HG02759 (cell line): Measurements from ENCODE around the gene TNNT1.
A peak's percentile ranks its signal among the peaks of the same experiment; 100 is the strongest.
"Not testable (repeated sequence)": the region's sequence is repeated elsewhere in the genome, so short reads cannot be mapped to it uniquely, and the experiment has no call there.

Experiments used
- ATAC-seq: cut with Tn5 transposase; IDR thresholded peaks from one replicate; pipeline ENCODE4 v1.9.1; 2021; ENCODE audit warnings: mild to moderate bottlenecking, moderate library complexity; ENCODE audit not compliant: unreplicated experiment

TNNT1 gene

GRCh38 chr19:55171440-55171839, 22.4 kb upstream of the TNNT1 start:
- ATAC-seq = no peak

GRCh38 chr19:55169136-55169535, 20.1 kb upstream of the TNNT1 start:
- no peak for ATAC-seq

- ATAC-seq = peak; percentile 87
Observed at GRCh38 chr19:55166530-55167268, 17.7 kb upstream of the TNNT1 start, which contains the start of gene DNAAF3. TSS of gene DNAAF3 (minus strand) at chr19:55166613. CDS start at chr19:55166413, 200 bp downstream.

- ATAC-seq = no peak
Observed at GRCh38 chr19:55165952-55166529, 17.0 kb upstream of the TNNT1 start.

GRCh38 chr19:55161571-55162322, 12.7 kb upstream of the TNNT1 start:
- no peak for ATAC-seq

- no peak for ATAC-seq
Observed at GRCh38 chr19:55160986-55161365, 12.0 kb upstream of the TNNT1 start.

- peak; percentile 67 for ATAC-seq
Observed at GRCh38 chr19:55160128-55160985, 11.4 kb upstream of the TNNT1 start.

GRCh38 chr19:55158848-55159749, 10.1 kb upstream of the TNNT1 start:
- no peak for ATAC-seq

GRCh38 chr19:55158423-55158822, 9.4 kb upstream of the TNNT1 start:
- no peak for ATAC-seq

- ATAC-seq = no peak
Observed at GRCh38 chr19:55157064-55157908, 8.3 kb upstream of the TNNT1 start, which contains the start of gene TNNI3. TSS of gene TNNI3 (minus strand) at chr19:55157732. CDS start at chr19:55157589, 143 bp downstream.

- ATAC-seq = no peak
Observed at GRCh38 chr19:55156202-55157063, 7.4 kb upstream of the TNNT1 start.

GRCh38 chr19:55155784-55156183, 6.8 kb upstream of the TNNT1 start:
- not testable (repeated sequence) for ATAC-seq

GRCh38 chr19:55153652-55154264, 4.8 kb upstream of the TNNT1 start:
- no peak for ATAC-seq

GRCh38 chr19:55152017-55152416, 3.0 kb upstream of the TNNT1 start:
- ATAC-seq = no peak

GRCh38 chr19:55147545-55148251, 1.3 kb downstream of the TNNT1 start:
- ATAC-seq = no peak

GRCh38 chr19:55146705-55147273, 2.2 kb downstream of the TNNT1 start:
- ATAC-seq = no peak
